HG03354 (cell line): ENCODE data around the gene IGF1R.

ENCODE experiments used
- ATAC-seq: cut with Tn5 transposase; IDR thresholded peaks from one replicate; pipeline ENCODE4 v1.9.1; 2021; ENCODE audit warnings: mild to moderate bottlenecking; ENCODE audit not compliant: unreplicated experiment, poor library complexity, severe bottlenecking

The IGF1R gene

GRCh38 chr15:98698792-98699191 lies 50.5 kb downstream of the IGF1R start:
- ATAC-seq, result no peak

GRCh38 chr15:98699591-98700424 lies 51.5 kb downstream of the IGF1R start:
- no peak for ATAC-seq

- no peak for ATAC-seq
Observed at GRCh38 chr15:98700519-98700918, 52.2 kb downstream of the IGF1R start.

GRCh38 chr15:98703126-98703685 lies 54.9 kb downstream of the IGF1R start:
- no peak for ATAC-seq

GRCh38 chr15:98705070-98705469 lies 56.7 kb downstream of the IGF1R start:
- ATAC-seq, result no peak

GRCh38 chr15:98706387-98706786 lies 58.0 kb downstream of the IGF1R start:
- ATAC-seq, result no peak

GRCh38 chr15:98706986-98707385 lies 58.6 kb downstream of the IGF1R start:
- ATAC-seq, result no peak

GRCh38 chr15:98708037-98708590 lies 59.8 kb downstream of the IGF1R start:
- no peak for ATAC-seq

- ATAC-seq, result no peak
Observed at GRCh38 chr15:98711810-98712209, 63.5 kb downstream of the IGF1R start.

GRCh38 chr15:98712845-98713584 lies 64.7 kb downstream of the IGF1R start:
- no peak for ATAC-seq

- ATAC-seq, result no peak
Observed at GRCh38 chr15:98713585-98714001, 65.3 kb downstream of the IGF1R start.

GRCh38 chr15:98714922-98715321 lies 66.6 kb downstream of the IGF1R start:
- no peak for ATAC-seq

GRCh38 chr15:98715401-98715800 lies 67.1 kb downstream of the IGF1R start:
- ATAC-seq, result no peak

- no peak for ATAC-seq
Observed at GRCh38 chr15:98715890-98716443, 67.6 kb downstream of the IGF1R start.

- no peak for ATAC-seq
Observed at GRCh38 chr15:98717371-98717770, 69.0 kb downstream of the IGF1R start.

- no peak for ATAC-seq
Observed at GRCh38 chr15:98717942-98718341, 69.6 kb downstream of the IGF1R start.

GRCh38 chr15:98718426-98719136 lies 70.2 kb downstream of the IGF1R start:
- no peak for ATAC-seq

- ATAC-seq, result no peak
Observed at GRCh38 chr15:98719137-98719740, 70.9 kb downstream of the IGF1R start.

- ATAC-seq, result no peak
Observed at GRCh38 chr15:98720031-98720430, 71.7 kb downstream of the IGF1R start.
